ENCODE measurements around the gene EEF1A1.
"Not testable (repeated sequence)": the region's sequence is repeated elsewhere in the genome, so short reads cannot be mapped to it uniquely, and the experiment has no call there.

The EEF1A1 gene

DNA sequence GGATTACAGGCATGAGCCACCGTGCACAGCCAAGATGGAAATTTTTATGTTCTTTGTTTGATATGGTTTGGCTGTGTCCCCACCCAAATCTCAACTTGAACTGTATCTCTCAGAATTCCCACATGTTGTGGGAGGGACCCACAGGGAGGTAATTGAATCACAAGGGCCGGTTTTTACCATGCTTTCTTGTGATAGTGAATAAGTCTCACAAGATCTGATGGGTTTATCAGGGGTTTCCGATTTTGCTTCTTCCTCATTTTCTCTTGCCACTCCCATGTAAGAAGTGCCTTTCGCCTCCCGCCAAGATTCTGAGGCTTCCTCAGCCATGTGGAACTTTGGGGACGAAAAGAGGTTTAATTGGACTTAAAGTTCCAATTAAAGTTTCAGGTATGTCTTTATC, 14.6 kb downstream of the EEF1A1 start:
- DNase-seq, result no peak

DNA sequence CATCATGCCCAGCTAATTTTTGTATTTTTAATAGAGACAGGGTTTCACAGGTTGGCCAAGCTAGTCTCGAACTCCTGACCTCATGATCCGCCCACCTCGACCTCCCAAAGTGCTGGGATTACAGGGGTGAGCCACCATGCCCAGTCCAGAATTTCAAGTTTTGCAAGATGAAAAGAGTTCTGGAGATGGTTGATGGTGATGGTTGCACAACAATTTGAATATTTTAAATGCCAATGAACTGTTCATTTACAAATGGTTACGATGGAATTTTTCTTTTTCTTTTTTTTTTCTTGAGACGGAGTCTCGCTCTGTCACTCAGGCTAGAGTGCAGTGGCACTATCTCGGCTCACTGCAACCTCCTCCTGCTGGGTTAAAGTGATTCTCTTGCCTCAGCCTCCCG, 15.1 kb downstream of the EEF1A1 start:
- DNase-seq, result not testable (repeated sequence)

DNA sequence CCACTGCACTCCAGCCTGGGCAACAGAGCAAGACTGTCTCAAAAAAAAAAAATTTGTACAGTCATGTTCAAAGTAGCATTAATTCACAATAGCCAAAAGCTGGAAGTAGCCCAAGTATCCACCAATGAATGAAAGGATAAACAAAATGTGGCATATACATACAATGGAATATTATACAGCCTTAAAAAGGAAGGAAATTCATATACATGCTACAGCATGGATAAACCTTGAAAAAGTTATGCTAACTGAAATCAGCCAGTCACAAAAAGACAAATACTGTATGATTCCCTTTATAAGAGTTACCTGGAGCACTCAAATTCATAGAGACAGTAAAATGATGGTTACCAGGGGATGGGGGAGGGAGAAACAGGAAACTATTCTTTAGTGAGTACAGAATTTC, 15.7 kb downstream of the EEF1A1 start:
- DNase-seq, result no peak

DNA sequence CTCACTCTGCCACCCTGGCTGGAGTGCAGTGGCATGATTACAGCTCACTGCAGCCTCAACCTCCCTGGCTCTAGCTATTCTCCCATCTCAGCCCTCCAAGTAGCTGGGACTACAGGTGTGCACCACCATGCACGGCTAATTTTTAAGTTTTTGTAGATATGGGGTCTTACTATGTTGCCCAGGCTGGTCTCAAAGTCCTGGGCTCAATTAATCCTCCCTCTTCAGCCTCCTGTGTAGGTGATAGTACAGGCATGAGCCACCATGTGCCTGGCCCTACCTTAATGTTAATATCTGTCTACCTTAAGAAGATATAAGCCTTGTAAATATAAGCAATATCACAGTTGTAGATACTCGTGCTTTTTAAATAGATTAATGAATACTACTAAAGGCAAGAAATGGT, 16.7 kb downstream of the EEF1A1 start:
- DNase-seq, result no peak

DNA sequence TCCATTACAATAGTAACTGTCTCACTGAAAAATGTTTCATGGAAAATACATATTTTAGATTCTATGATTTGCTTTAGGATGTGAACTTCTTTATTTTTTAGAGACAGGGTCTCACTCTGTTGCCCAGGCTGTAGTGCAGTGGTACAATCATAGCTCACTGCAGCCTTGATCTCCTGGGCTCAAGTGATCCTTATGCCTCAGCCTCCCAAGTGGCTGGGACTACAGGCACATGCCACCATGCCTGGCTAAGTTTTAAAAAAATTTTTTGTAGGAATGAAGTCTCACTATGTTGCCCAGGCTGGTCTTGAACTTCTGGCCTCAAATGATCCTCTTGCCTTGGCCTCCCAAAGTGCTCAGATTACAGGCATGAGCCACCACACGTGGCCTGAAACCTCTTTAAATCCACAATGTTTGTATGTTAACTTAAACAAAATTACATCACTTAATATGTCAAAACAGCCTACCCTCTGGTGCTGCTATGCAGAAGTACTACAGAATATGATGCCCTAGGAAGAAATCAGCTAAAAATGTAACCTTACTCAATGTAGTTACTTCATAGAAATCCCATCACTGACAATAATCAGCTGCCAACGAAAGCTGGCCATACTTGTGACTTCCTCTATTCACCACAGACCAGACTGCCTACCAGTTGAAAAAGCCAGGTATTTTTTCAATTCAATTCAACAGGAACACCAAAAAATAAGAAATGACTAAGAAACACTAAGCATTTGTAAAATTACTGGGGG, 17.6 kb downstream of the EEF1A1 start:
- no peak for DNase-seq

DNA sequence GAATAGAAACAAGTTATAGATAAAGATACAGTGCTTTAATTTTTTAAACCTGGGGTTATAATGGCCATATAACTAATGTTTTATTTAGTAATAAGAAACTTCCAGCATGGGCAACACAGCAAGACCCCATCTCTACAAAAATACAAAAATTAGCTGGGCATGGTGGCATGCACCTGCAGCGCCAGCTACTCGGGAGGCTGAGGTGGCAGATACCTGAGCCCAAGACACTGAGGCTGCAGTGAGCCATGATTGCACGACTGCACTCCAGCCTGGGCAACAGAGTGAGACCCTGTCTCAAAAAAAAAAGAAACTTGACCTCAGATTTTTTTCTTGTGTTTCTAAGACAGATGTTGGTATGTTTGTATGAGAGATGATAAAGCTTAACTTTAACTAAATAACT, 22.9 kb downstream of the EEF1A1 start:
- no peak for DNase-seq

- DNase-seq, result no peak
Observed at GRCh38 chr6:73491377-73491776, 29.5 kb downstream of the EEF1A1 start.

- DNase-seq, result no peak
Observed at GRCh38 chr6:73487473-73487872, 33.4 kb downstream of the EEF1A1 start.

DNA sequence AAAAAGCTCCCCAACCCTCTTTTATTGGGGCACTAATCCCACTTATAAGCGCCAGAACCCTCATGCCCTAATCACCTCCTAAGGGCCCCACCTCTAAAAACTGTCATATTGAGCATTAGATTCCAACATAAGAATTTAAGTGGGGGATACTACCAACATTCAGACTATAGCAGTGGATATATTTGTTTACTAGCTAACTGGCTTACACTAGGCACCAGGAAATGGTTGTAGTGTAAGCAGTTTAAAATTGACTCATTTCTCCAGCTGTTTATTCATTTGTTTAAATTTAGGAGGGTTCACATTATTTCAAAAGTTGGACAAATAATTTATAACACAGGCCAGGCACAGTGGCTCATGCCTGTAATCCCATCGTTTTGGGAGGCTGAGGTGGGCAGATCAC, 36.4 kb downstream of the EEF1A1 start:
- DNase-seq, result no peak

GRCh38 chr6:73481969-73482368, 38.9 kb downstream of the EEF1A1 start:
- no peak for DNase-seq

DNA sequence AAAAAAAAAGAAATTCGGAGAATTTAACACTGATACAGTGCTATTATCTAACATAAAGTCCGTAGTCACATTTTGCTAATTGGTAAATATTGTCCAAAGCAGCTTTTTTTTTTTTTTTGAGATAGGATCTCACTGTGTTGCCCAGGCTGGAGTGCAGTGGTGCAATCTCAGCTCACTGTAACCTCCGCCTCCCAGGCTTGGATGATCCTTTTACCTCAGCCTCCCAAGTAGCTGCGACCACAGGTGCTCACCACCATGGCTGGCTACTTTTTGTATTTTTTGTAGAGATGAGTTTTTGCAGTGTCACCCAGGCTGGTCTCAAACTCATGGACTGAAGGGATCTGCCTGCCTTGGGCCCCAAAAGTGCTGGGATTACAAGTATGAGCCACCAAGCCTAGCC, 43.4 kb downstream of the EEF1A1 start:
- DNase-seq, result no peak

- no peak for DNase-seq
Observed at GRCh38 chr6:73476723-73477122, 44.1 kb downstream of the EEF1A1 start.

- DNase-seq, result no peak
Observed at GRCh38 chr6:73471686-73472290, 49.0 kb downstream of the EEF1A1 start.

Data from right kidney (tissue), 1 donor.